DND-41 (cell line): ENCODE results near the gene MED28.

Experiments
- ATAC-seq: fragments of 200-7000 bp; cut with Tn5 transposase; 3 replicates; pipeline ENCODE4 v1.9.1; 2021; ENCODE audit warnings: low read depth; ENCODE audit not compliant: insufficient read depth
- DNase-seq: peaks from one replicate; pipeline ENCODE4 v3.0.0-alpha.2; 2020
- H2AFZ ChIP-seq: 2 replicates; pipeline ENCODE4 v1.6.0; 2012; ENCODE audit warnings: low read depth, low read length
- H3K27ac ChIP-seq: 2 replicates; pipeline ENCODE4 v1.5.1; 2012; ENCODE audit warnings: low read length, inconsistent platforms
- H3K27me3 ChIP-seq: fragments of 200-600 bp; sonication (generic); 2 replicates; pipeline ENCODE4 v1.6.0; 2012; ENCODE audit warnings: low read length, mild to moderate bottlenecking, inconsistent platforms; ENCODE audit not compliant: insufficient read depth, poor library complexity
- H3K36me3 ChIP-seq: 2 replicates; pipeline ENCODE4 v1.5.1; 2012; ENCODE audit warnings: low read length, inconsistent platforms; ENCODE audit not compliant: insufficient read depth
- H3K4me1 ChIP-seq: 2 replicates; pipeline ENCODE4 v1.5.1; 2012; ENCODE audit warnings: mild to moderate bottlenecking, low read length; ENCODE audit not compliant: insufficient read depth
- H3K4me2 ChIP-seq: 2 replicates; pipeline ENCODE4 v1.6.0; 2012; ENCODE audit warnings: mild to moderate bottlenecking, moderate library complexity, low read length, inconsistent platforms; ENCODE audit not compliant: insufficient read depth
- H3K4me3 ChIP-seq, 2 experiments: fragments of 200-600 bp in 1 of 2; shearing (Covaris generic) in 1 of 2; 2 replicates each; pipeline ENCODE4 v1.5.1; 2012 to 2016; ENCODE audit warnings: inconsistent platforms in 2 of 2, low read length in 2 of 2, mild to moderate bottlenecking in 2 of 2, low read depth in 1 of 2, moderate library complexity in 1 of 2
- H3K79me2 ChIP-seq: 2 replicates; pipeline ENCODE4 v1.6.0; 2012; ENCODE audit warnings: low read length, inconsistent platforms; ENCODE audit not compliant: insufficient read depth
- H3K9ac ChIP-seq: 2 replicates; pipeline ENCODE4 v1.6.0; 2012; ENCODE audit warnings: low read depth, mild to moderate bottlenecking, inconsistent platforms, low read length, moderate library complexity
- H3K9me3 ChIP-seq: 2 replicates; pipeline ENCODE4 v1.5.1; 2012; ENCODE audit warnings: low read length, moderate library complexity, mild to moderate bottlenecking, inconsistent platforms; ENCODE audit not compliant: insufficient read depth, severe bottlenecking
- H4K20me1 ChIP-seq: 2 replicates; pipeline ENCODE4 v1.6.0; 2012; ENCODE audit warnings: low read length; ENCODE audit not compliant: insufficient read depth
- EZH2 ChIP-seq: IDR thresholded peaks from 3 replicates; pipeline ENCODE4 v1.6.1; 2012; ENCODE audit warnings: borderline replicate concordance, low read depth, mild to moderate bottlenecking, moderate library complexity, low read length, inconsistent platforms; ENCODE audit not compliant: severe bottlenecking
- TF ChIP-seq, protein P1 (sequence below): IDR thresholded peaks from 2 replicates; pipeline ENCODE4 v1.5.1; 2012; ENCODE audit warnings: borderline replicate concordance, low read length, moderate library complexity, mild to moderate bottlenecking; ENCODE audit not compliant: poor library complexity, severe bottlenecking; ENCODE audit errors: extremely low read depth

The MED28 gene

DNA sequence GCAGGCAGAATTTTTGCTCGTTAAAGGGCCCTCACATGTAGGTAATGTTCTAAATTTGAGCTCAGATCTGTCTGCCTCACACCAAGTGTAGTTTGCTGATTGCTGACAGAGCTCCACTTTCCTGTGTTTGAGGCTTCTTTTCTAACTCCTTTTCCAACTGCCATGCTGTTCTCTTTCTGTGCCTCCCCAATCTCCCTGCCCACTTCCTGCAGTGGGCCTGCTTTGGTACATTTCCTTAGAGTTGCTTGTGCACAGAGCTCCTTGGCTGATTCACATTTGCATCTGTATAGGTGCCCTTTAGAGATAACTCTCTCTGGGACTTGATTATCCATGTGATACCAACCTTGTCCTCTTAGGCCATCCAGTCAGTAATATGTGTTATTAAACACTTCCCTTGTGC, 4.5 kb downstream of the MED28 start:
- Histone ChIP-seq H3K27me3 (no peaks in the 10 kb centered on the region), H3K4me2 (peak overlapping the region; percentile 47)
- TF ChIP-seq, protein P1, sequence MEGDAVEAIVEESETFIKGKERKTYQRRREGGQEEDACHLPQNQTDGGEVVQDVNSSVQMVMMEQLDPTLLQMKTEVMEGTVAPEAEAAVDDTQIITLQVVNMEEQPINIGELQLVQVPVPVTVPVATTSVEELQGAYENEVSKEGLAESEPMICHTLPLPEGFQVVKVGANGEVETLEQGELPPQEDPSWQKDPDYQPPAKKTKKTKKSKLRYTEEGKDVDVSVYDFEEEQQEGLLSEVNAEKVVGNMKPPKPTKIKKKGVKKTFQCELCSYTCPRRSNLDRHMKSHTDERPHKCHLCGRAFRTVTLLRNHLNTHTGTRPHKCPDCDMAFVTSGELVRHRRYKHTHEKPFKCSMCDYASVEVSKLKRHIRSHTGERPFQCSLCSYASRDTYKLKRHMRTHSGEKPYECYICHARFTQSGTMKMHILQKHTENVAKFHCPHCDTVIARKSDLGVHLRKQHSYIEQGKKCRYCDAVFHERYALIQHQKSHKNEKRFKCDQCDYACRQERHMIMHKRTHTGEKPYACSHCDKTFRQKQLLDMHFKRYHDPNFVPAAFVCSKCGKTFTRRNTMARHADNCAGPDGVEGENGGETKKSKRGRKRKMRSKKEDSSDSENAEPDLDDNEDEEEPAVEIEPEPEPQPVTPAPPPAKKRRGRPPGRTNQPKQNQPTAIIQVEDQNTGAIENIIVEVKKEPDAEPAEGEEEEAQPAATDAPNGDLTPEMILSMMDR: no peak
- no peak for TF ChIP-seq EZH2

DNA sequence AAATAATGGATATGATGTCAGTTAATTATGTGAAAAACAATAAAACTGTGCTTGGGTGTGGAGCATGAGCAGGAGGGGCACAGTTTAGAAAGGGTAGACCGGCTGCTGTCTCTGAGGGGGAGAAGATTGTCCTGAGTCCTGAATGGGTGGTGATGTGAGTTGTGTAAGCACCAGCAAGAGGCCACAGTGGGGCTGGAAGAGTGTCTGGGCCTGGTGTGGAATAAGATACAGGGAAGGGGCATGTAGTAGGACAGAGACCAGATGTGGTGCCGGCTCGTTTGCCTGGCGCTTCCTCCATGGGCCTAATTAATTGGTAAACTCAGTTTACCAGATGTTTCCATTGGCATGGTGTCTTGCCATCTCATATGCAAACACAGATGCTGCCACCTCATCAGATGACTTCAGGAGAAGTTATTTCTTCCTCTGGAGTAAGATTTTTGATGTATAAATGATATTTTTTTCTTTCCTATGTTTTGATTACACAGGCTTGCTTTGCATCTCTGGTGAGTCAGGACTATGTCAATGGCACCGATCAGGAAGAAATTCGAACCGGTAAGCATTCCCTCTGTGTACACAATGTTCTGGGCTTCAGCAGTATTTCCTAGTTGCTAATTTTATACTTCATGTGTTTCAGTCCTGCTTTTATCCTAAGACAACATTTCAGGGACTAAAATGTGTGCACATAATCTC, 5.1 kb downstream of the MED28 start:
- DNase-seq: no peak
- Histone ChIP-seq H3K79me2 (peaks cover 75% of the 10 kb centered on the region), H4K20me1 (peaks cover 51% of the 10 kb centered on the region), H3K4me3 (no peak overlapping the region), H3K4me1 (peaks cover 47% of the 10 kb centered on the region), H3K36me3 (peaks cover 87% of the 10 kb centered on the region), H3K9ac (peak overlapping the region; percentile 19), H3K9me3 (no peaks in the 10 kb centered on the region), H3K27ac (peak overlapping the region; percentile 53; the same call in 1 of the 2 replicates), H3K4me2 (peak overlapping the region; percentile 47), H3K27me3 (no peaks in the 10 kb centered on the region), H2AFZ (no peak overlapping the region)
- ATAC-seq: no peak
- TF ChIP-seq, protein P1: no peak
- no peak for TF ChIP-seq EZH2

More for the DNA sequence above, 4.5 kb downstream of the MED28 start:
- H3K4me3 ChIP-seq: peak overlapping the region in 1 of 2 experiments; percentile 28; a peak in 1 of 4 replicates
- H3K4me1 ChIP-seq: peaks cover 47% of the 10 kb centered on the region
- peak; percentile 45 for ATAC-seq
- peak; percentile 41 for DNase-seq
- H3K9ac ChIP-seq: peak overlapping the region; percentile 19
- H3K27ac ChIP-seq: peak overlapping the region; percentile 53
- peaks cover 81% of the 10 kb centered on the region for H3K36me3 ChIP-seq
- peaks cover 50% of the 10 kb centered on the region for H4K20me1 ChIP-seq
- H3K79me2 ChIP-seq: peaks cover 78% of the 10 kb centered on the region
- no peak overlapping the region for H2AFZ ChIP-seq
- no peaks in the 10 kb centered on the region for H3K9me3 ChIP-seq

DNA sequence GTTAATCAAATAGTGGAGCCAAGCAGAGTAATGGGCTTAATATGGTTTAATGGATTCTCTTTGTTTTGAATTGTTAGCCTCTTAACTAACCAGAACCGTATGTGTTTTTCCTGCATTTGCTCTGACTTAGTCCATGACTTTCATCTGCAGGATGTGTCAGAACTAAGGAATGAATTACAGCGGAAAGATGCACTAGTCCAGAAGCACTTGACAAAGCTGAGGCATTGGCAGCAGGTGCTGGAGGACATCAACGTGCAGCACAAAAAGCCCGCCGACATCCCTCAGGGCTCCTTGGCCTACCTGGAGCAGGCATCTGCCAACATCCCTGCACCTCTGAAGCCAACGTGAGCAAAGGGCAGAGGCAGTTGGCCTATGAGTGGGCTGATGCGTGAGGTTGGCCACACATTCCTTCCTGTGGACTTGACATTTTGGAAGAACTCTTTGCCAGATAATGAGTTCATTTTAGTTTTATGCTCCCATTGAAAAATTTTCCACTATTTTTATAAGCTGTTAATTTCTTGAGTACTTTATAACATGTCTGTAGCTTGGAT, 9.1 kb downstream of the MED28 start:
- H3K4me3 ChIP-seq: no peak overlapping the region
- H3K9me3 ChIP-seq: no peaks in the 10 kb centered on the region
- TF ChIP-seq, protein P1: no peak
- TF ChIP-seq EZH2: no peak
- H4K20me1 ChIP-seq: peaks cover 28% of the 10 kb centered on the region
- H3K27ac ChIP-seq: no peak overlapping the region
- H3K9ac ChIP-seq: no peak overlapping the region
- H2AFZ ChIP-seq: no peak overlapping the region
- H3K27me3 ChIP-seq: no peaks in the 10 kb centered on the region
- no peak overlapping the region for H3K4me2 ChIP-seq
- H3K4me1 ChIP-seq: peaks cover 11% of the 10 kb centered on the region
- peaks cover 99% of the 10 kb centered on the region for H3K36me3 ChIP-seq
- no peak for DNase-seq
- H3K79me2 ChIP-seq: peaks cover 46% of the 10 kb centered on the region
- no peak for ATAC-seq
